Activated CD4-positive, alpha-beta T cell treated with anti-CD3 and anti-CD28 coated beads, Interleukin-10, Interleukin-2, amounts not matched to agents 100 ng/mL and 50 ng/mL, durations not matched to agents 16 hours and 8 hours (primary cell): ENCODE measurements around the gene RASGRF1.

Experiments used
- DNase-seq: peaks from one replicate; pipeline ENCODE4 v3.0.0-alpha.2; 2020

The RASGRF1 gene

GRCh38 chr15:79065706-79066376, 24.7 kb downstream of the RASGRF1 start:
- no peak for DNase-seq

GRCh38 chr15:79065361-79065705, 25.2 kb downstream of the RASGRF1 start:
- no peak for DNase-seq

- no peak for DNase-seq
These were observed 26.1 kb downstream of the RASGRF1 start for GRCh38 chr15:79064496-79064895.

- DNase-seq = no peak
These were observed 30.4 kb downstream of the RASGRF1 start for GRCh38 chr15:79060175-79060574.

- no peak for DNase-seq
These were observed 31.5 kb downstream of the RASGRF1 start for GRCh38 chr15:79059081-79059572.

GRCh38 chr15:79058260-79058850, 32.2 kb downstream of the RASGRF1 start:
- DNase-seq = no peak

GRCh38 chr15:79057050-79057449, 33.5 kb downstream of the RASGRF1 start:
- DNase-seq = no peak

GRCh38 chr15:79054350-79054749, 36.2 kb downstream of the RASGRF1 start:
- no peak for DNase-seq

GRCh38 chr15:79053894-79054293, 36.7 kb downstream of the RASGRF1 start:
- no peak for DNase-seq

- DNase-seq = no peak
These were observed 38.4 kb downstream of the RASGRF1 start for GRCh38 chr15:79051941-79052731.

- DNase-seq = no peak
These were observed 39.6 kb downstream of the RASGRF1 start for GRCh38 chr15:79051029-79051428.

- no peak for DNase-seq
These were observed 40.2 kb downstream of the RASGRF1 start for GRCh38 chr15:79050341-79050740.

- no peak for DNase-seq
These were observed 41.2 kb downstream of the RASGRF1 start for GRCh38 chr15:79049416-79049815.

- DNase-seq = no peak
These were observed 42.7 kb downstream of the RASGRF1 start for GRCh38 chr15:79047676-79048439.

GRCh38 chr15:79046691-79047404, 43.7 kb downstream of the RASGRF1 start:
- no peak for DNase-seq

GRCh38 chr15:79045041-79045440, 45.5 kb downstream of the RASGRF1 start:
- DNase-seq = no peak

- no peak for DNase-seq
These were observed 48.2 kb downstream of the RASGRF1 start for GRCh38 chr15:79042213-79042928.

- DNase-seq = no peak
These were observed 48.9 kb downstream of the RASGRF1 start for GRCh38 chr15:79041601-79042168.

- DNase-seq = no peak
These were observed 52.7 kb downstream of the RASGRF1 start for GRCh38 chr15:79037848-79038247.

- no peak for DNase-seq
These were observed 54.3 kb downstream of the RASGRF1 start for GRCh38 chr15:79036323-79036722.

- DNase-seq = no peak
These were observed 54.8 kb downstream of the RASGRF1 start for GRCh38 chr15:79035814-79036213.
